ENCODE measurements around the gene KIAA0753. TPM values are rescaled to one million over a fixed set of nuclear protein-coding genes. Genes with fewer than 3 reads are reported as not detected.
A peak's percentile ranks its signal among the peaks of the same experiment; 100 is the strongest.

Gene KIAA0753
- polyA plus RNA-seq, 1 experiment: 11.5 TPM

GRCh38 chr17:6641247-6641863 is 844 bp upstream of the KIAA0753 start:
- H3K9me3 ChIP-seq (ENCODE audit: control insufficient read depth, insufficient read depth, low read length): no peaks in the 10 kb centered on the region; the same call in 1 of the 2 replicates
- peak overlapping the region; percentile 90 for H3K4me3 ChIP-seq (ENCODE audit: low read depth, low read length)
- no peak for DNase-seq (ENCODE audit: low read depth, low spot score)
- CTCF ChIA-PET: interaction anchor here (1.1 to 1.7 kb wide), 2 partner anchors 169 to 405 kb away, joined by 3 to 9 read pairs; no protein-coding TSS in a partner anchor
- POLR2A ChIA-PET: interaction anchor here (1.3 kb wide), 1 partner anchor 197 kb away, joined by 4 read pairs; the partner anchor contains the start of gene PIMREG
- H3K27ac ChIP-seq (ENCODE audit: low read depth, low read length): peak overlapping the region; percentile 75
- no peaks in the 10 kb centered on the region for H3K27me3 ChIP-seq (ENCODE audit: control insufficient read depth, insufficient read depth, low read length)
- TF ChIP-seq CTCF (IDR thresholded peaks at IDR 0.05; ENCODE audit: low read depth, low read length): no peak

- Histone ChIP-seq H3K27me3 (ENCODE audit: control insufficient read depth, insufficient read depth, low read length) (no peaks in the 10 kb centered on the region), H3K9me3 (ENCODE audit: control insufficient read depth, insufficient read depth, low read length) (no peaks in the 10 kb centered on the region; the same call in 1 of the 2 replicates), H3K4me3 (ENCODE audit: low read depth, low read length) (peak overlapping the region; percentile 90), H3K27ac (ENCODE audit: low read depth, low read length) (peak overlapping the region; percentile 65)
- DNase-seq (ENCODE audit: low read depth, low spot score): no peak
- no peak for TF ChIP-seq CTCF (IDR thresholded peaks at IDR 0.05; ENCODE audit: low read depth, low read length)
- CTCF ChIA-PET: interaction anchor here (0.7 kb wide), 1 partner anchor 43 kb away, joined by 3 read pairs; no protein-coding TSS in a partner anchor
- POLR2A ChIA-PET: interaction anchor here (1.3 kb wide), 2 partner anchors 168 to 196 kb away, joined by 4 read pairs; partner anchors contain the start of gene PIMREG
These were observed 650 bp downstream of the KIAA0753 start for GRCh38 chr17:6639586-6640535.

GRCh38 chr17:6639014-6639585 is 1.4 kb downstream of the KIAA0753 start:
- TF ChIP-seq CTCF (IDR thresholded peaks at IDR 0.05; ENCODE audit: low read depth, low read length): no peak
- no peak for DNase-seq (ENCODE audit: low read depth, low spot score)
- H3K4me3 ChIP-seq (ENCODE audit: low read depth, low read length): peak overlapping the region; percentile 90
- no peaks in the 10 kb centered on the region for H3K27me3 ChIP-seq (ENCODE audit: control insufficient read depth, insufficient read depth, low read length)
- ChIA-PET CTCF (no interaction called here), POLR2A (interaction anchor here (1.3 kb wide), 1 partner anchor 168 kb away, joined by 4 read pairs; no protein-coding TSS in a partner anchor)
- H3K9me3 ChIP-seq (ENCODE audit: control insufficient read depth, insufficient read depth, low read length): no peaks in the 10 kb centered on the region; the same call in 1 of the 2 replicates
- no peak overlapping the region for H3K27ac ChIP-seq (ENCODE audit: low read depth, low read length)

- CTCF ChIA-PET: interaction anchor here (1.5 kb wide), 1 partner anchor 166 kb away, joined by 4 read pairs; no protein-coding TSS in a partner anchor
- Histone ChIP-seq H3K9me3 (ENCODE audit: control insufficient read depth, insufficient read depth, low read length) (no peaks in the 10 kb centered on the region; the same call in 1 of the 2 replicates), H3K27ac (ENCODE audit: low read depth, low read length) (no peak overlapping the region), H3K27me3 (ENCODE audit: control insufficient read depth, insufficient read depth, low read length) (no peaks in the 10 kb centered on the region), H3K4me3 (ENCODE audit: low read depth, low read length) (peak overlapping the region; percentile 90)
- TF ChIP-seq CTCF (IDR thresholded peaks at IDR 0.05; ENCODE audit: low read depth, low read length): no peak
- no peak for DNase-seq (ENCODE audit: low read depth, low spot score)
- POLR2A ChIA-PET: no interaction called here
These were observed 2.2 kb downstream of the KIAA0753 start for GRCh38 chr17:6638046-6638908.

All from AG04450 (cell line).